ENCODE data around the gene RASA3.
"Not testable (repeated sequence)": the region's sequence is repeated elsewhere in the genome, so short reads cannot be mapped to it uniquely, and the experiment has no call there.

RASA3 gene

DNA sequence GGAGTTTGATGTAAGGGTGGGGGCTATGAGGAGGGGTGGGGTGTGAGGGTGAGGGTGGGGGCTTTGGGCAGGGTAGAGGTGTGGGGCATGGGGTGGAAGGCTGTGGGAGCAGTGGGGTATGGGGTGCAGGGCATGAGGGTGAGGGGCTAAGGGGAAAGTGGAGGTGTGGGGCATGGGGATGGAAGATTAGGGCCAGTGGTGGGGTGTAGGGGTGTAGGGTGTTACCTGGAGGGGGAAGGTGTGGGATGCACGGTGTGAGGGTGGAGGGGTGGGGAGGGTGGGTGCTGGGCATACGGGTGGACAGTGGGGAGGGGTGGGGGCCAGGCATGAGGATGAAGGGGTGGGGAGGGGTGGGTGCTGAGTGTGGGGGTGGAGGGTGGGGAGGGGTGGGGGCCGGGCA is 22.9 kb upstream of the RASA3 start:
- DNase-seq, result no peak

GRCh38 chr13:114154476-114154875 is 22.1 kb upstream of the RASA3 start:
- no peak for DNase-seq

DNA sequence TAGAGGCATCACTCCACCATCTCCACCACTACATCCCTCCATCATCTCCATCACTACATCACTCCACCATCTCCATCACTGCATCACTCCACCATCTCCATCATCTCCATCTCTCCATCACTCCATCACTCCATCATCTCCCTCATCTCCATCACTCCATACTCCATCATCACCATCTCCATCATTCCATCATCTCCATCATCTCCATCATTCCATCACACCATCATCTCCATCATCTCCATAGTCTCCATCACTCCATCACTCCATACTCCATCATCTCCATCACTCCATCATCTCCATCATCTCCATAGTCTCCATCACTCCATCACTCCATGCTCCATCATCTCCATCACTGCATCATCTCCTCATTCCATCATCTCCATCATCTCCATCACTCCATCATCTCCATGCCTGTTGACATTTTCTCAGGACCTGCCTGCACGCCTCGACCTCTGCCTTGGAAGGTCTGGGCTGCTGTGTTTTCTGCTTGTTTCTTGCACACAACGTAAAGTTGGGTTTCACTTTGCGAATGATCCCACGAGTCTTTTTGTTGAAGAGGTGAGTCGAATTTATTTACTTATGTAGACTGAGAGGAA is 21.2 kb upstream of the RASA3 start:
- no peak for DNase-seq

- DNase-seq, result no peak
These were observed 20.5 kb upstream of the RASA3 start for GRCh38 chr13:114152831-114153371.

GRCh38 chr13:114152285-114152645 is 19.8 kb upstream of the RASA3 start:
- no peak for DNase-seq

GRCh38 chr13:114151565-114152284 is 19.3 kb upstream of the RASA3 start:
- DNase-seq, result no peak

GRCh38 chr13:114151031-114151430 is 18.6 kb upstream of the RASA3 start:
- no peak for DNase-seq

DNA sequence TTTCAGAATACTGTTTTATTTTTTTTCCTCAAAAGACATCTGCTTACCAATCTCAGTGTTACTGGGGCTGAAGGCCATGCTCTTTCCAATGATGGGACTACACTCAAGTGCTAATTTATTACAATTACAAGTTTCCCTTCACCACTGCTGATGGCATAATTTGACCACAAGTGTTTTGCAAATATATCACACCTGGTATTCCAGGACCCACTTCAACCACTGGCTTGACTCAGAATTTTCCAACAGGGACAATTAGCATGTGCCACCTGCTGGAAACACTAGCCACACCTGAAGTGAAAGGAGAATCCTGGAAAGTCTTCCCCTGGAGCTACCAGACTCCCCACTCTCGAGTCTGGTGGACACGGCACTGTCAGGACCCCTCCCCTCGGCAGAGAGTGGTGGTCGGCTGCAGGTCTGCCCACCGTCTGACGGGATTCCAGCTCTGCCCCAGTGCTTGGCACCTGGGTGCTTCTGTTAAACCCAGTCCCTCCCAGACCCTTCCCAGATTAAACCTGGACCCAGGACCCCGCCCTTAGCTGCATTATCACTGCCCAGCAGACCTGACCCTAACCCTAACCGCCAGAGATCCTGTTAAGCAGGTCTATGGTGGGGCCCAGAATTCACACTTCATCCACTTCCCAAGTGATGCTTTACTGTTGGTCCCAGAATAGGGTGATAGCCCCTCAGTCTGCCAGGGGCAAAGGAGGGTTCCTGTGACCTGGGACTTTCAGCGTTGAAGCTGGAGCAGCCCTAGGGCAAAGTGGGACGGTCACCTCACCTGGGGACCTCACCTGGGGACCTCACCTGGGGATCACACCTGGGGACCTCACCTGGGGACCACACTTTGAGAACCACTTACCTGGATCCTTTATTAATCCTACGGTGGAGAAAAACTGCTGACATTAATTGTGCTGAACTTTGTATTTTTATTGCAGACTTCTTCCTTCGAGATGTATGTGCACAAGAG is 17.6 kb upstream of the RASA3 start:
- no peak for DNase-seq

- not testable (repeated sequence) for DNase-seq
These were observed 16.5 kb upstream of the RASA3 start for GRCh38 chr13:114148886-114149285.

DNA sequence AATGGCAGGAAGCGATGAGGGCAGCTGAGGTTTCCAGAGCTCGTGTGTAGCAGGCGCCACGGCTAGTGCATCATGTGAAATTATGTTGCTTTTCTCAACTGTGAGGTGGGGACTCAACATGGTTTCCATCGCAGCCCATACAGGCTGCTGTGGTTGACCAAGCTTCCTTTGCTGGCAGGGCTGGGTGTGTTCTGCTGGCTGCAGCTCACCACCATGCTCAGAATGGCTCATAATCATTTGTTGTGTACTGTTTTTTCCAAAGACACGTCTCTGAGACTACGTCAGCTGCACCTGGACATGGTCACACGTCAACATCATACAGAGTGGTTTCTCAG is 16.1 kb upstream of the RASA3 start:
- DNase-seq, result no peak

DNA sequence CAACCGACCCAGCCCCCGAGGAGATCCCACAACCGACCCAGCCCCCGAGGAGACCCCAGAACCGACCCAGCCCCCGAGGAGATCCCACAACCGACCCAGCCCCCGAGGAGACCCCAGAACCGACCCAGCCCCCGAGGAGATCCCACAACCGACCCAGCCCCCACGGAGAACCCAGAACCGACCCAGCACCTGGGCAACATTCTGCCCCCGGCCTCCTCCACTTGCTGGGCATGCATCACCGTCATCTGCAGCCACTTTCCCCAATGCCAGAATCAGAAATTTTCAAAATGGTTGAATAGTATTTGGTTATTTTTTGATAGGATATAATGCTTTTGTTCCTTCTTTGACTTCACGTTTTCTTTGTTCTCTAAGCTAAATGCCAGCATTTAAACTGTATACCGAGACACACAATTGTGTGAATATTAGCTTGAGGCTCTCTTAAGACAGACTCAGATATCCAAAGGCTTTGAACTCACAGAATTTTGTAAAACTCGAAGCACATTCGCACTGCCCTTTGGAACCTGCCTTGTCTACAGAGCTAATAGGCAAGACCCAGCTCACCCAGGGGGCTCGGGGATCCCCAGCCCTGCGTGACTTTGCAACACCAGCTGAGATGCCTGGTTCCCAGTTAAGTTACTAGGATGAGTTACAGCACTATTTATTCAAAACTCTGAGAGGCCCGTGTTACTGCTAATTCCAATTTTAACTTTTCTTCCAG is 15.5 kb upstream of the RASA3 start:
- DNase-seq, result no peak

GRCh38 chr13:114146629-114147028 is 14.2 kb upstream of the RASA3 start:
- DNase-seq, result no peak

GRCh38 chr13:114146173-114146572 is 13.8 kb upstream of the RASA3 start:
- DNase-seq, result no peak

DNA sequence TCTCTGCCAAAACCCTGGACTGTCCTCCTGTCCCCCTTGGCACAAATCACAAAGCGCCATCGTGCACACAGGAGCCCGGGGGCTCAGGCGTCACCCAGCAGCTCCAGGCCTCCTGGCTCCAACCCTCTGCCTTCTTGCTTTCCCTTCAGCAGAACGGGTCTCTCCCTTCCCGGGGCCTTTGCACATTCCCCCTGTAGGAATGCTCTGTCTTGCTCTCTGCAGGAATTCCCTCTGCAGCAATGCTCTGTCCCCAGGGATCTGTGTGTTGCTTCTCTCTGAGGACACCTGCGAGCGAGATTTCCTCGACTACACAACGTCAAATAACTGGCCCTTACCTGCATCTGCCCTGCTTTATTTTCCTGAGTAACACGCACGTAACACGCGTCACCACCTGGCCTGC is 13.3 kb upstream of the RASA3 start:
- no peak for DNase-seq

GRCh38 chr13:114145256-114145655 is 12.8 kb upstream of the RASA3 start:
- no peak for DNase-seq

DNA sequence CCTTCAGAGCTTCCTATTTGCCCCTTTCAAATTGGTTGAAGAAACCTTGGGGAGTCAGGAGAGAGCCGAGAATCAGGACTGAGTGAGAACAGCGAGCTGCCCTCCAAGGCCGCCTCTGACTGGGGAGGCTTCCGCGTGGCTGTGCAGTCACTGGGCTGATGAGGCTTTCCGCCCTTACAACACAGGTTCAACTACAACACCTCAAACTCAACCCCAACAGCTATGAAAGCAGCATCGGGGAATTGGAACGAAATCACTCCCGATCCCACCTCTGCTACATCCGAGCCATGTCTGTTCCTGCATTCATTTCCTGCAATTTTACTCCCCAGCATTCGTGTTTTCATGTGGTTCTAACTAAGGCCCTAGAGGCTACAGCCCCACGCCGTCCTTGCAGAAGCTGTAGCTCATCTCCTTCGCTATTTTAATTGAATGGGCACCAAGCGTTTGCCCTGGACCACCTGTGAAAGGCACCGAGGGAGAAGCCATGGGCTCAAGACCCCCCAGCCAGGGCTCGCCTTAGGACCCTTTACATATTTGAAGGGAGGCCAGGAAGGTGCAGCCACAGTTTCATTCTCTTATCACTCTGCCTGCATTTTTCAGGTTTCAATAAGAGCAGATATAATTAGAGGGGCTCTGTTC is 12.3 kb upstream of the RASA3 start:
- no peak for DNase-seq

GRCh38 chr13:114143806-114144605 is 11.6 kb upstream of the RASA3 start:
- no peak for DNase-seq

- no peak for DNase-seq
These were observed 10.4 kb upstream of the RASA3 start for GRCh38 chr13:114142640-114143490.

GRCh38 chr13:114142137-114142550 is 9.7 kb upstream of the RASA3 start:
- no peak for DNase-seq

DNA sequence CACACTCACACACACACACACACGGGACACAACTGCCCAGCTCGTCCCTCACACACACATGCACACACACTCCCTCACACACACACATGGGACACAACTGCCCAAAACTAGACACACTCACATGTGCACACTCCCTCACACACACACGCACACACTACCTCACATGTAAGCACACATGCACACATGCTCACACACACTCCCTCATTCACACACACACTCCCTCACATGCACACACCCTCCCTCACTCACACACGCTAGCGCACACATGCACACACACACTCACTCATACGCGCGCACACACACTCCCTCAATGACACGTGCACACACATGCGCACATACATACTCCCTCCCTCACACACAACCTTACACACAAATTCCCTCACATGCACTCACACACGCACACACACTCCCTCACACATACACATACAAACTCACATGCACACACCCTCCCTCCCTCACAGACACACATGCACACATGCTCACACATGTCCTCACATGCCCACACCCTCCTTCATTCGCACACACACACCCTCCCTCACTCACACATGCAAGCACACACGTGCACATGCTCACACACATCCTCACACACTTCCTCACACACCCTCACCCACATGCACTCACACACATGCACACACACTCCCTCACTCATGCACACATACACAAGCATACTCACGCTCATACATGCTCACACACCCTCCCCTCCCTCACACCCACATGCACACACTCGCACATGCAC is 9.0 kb upstream of the RASA3 start:
- DNase-seq, result no peak

Data from NCI-H1048 (cell line).